IPS DF 4.7 (cell line): ENCODE results near the gene GRK3.
"Not testable (repeated sequence)": the region's sequence is repeated elsewhere in the genome, so short reads cannot be mapped to it uniquely, and the experiment has no call there.

Experiments
- DNase-seq: peaks from one replicate; pipeline ENCODE4 v3.0.0-alpha.2; 2013; ENCODE audit warnings: low spot score; ENCODE audit errors: extremely low read depth

The GRK3 gene

DNA sequence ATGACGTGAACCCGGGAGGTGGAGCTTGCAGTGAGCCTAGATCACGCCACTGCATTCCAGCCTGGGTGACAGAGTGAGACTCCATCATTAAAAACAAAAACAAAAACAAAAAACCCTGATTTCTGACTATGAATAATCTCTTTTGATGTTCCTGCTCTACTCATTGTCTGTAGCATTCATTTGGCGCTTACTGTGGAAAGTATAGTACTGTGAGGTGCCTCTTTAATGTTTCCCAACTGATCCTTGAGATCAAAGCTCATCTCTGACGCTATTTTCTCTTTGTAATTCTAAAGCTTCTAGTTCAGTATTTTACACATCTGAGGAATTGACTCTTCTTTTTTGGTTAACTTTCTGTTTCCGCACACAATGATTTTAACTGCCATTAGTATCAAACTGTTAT lies 60.0 kb downstream of the GRK3 start:
- DNase-seq: no peak

DNA sequence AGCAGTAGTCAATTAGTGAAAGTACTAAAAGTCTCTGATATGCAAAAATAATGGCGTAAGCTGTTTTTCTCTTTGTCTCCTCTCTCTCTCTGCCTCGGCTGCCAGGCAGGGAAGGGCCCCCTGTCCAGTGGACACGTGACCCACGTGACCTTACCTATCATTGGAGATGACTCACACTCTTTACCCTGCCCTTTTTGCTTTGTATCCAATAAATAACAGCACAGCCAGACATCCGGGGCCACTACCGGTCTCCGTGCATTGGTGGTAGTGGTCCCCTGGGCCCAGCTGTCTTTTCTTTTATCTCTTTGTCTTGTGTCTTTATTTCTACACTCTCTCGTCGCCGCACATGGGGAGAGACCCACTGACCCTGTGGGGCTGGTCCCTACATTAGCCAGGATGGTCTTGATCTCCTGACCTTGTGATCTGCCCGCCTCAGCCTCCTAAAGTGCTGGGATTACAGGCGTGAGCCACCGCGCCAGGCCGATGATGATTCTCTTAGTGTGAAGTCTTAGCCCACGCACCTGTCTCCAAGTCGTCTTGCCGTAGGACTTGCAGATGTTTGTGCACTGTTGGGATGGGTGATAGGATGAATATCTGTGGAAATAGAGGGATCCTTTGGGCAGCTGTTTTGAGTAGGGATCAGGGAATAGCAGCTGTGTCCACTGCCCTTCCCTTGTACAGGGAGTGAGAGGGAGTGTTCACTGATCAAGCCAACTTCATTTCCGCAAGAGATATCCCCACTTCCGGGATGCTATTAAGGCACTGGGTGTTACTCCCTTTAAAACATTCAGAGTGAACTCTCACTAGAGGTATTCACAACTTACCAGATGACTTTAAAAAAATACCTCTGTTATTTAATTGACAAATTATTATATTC lies 61.5 kb downstream of the GRK3 start:
- DNase-seq: not testable (repeated sequence)

DNA sequence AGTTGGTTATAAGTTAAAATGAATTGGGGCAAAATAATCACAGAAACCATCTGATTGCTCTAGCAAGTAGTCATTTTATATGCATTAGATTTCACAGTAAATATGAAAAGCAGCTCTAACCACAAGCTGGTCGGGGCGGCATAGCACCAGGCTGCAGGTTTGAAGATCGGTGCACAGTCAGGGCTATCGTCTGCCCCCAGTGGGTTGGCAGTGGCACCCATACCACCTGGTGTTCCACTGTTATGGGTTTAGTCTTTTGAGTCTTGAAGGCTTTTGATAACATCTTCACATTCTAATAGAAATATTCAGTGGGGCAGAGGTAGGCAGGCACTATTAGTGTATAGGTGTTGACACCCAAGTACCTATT lies 62.1 kb downstream of the GRK3 start:
- DNase-seq: no peak

DNA sequence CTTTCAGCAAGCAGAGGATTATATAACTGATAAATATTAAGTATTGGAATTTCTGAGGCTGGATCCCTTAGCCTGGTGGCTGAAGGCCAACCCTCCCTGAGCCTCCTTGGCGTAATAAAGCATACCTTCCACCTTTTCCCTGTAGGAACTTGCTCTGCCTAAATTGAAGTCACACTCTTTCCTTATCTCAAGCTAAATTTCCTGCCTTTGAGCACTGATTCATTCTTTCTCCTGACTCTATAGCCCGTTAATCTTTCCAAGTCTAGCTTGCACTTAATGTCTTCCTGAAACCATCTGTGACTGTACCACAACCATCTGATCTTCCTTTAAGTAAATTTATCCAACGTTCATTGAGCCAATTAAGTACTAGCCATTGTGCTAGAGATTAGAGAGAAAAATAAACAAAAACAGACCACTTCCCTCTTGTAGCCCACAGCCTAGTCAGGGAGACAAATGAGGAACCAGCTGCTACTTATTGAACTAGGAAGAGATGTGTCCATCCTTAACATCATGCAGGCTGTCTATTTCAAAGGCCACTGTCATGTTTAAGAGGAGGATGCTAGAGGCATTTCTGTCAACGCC lies 62.9 kb downstream of the GRK3 start:
- DNase-seq: no peak

DNA sequence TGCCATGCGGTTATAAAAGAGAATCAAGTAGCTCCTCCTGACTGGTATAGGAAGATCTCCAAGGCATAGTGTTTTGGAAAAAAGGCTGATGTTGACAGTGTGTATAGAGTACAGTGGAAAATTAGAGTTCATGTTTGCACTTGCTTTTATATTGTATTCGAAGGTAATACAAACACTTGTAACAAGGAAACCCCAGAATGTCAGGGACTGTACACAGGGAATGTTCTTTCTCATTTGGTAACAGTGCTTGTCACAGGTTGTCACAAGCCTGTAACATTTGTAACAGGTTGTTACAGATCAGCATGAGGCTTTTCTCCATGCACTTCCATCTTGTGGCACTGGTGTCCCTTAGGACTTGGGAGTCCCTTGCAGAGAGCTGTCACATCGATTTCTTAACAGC lies 64.0 kb downstream of the GRK3 start:
- DNase-seq: no peak

DNA sequence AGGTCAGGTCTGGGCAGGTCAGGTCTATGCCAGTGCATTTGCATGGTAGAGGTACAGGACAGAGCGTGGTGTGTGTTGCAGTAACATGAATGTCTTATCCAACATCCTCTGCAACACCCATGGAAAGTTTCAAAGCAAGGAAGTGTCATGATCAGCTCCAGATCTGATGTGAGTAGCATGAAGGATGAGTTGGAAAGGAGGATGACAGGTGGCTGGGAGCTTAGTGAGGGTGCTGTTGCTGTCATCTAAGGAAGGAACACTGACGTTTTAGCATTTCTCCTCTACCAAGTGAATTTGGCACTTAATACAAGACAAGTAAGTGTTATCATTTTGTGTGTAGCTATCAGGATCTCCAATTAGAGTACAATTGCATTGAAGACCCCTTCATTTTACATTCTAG lies 65.1 kb downstream of the GRK3 start:
- no peak for DNase-seq

DNA sequence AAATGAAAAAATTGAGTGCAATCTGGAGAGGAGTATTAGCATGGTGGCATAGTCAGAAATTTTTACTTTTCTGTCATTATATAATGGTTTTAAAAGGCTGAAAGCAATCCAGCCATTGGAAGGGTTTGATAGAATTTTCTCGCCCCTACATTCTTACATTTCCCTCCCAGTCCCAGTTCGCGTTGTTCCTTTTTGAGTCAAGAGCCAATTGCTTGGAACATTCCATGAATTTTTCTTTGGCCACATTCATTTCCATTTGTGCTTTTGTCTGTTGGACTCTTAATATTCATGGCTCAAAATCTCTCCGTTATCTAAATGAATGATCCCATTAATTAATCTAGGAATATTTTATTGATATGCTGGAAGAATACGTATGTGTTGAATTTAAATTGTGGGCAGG lies 66.0 kb downstream of the GRK3 start:
- DNase-seq: no peak

DNA sequence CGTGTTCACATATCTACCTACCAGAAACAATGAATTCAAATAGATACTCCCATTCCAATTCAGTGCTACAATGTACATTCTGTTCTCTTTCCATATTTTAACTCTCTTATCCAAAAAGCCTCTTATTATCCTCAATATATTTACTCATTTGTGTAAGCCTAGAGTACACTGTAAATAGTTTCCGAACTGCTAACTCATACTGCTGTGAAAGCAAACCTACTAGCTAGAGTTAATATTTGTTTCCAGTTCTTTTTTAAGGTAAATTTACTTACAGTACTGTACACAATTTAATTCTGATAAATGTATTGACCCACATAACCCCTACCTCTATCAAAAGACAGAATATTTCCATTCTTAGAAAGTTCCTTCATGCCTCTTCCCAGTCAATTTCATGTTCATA lies 71.8 kb downstream of the GRK3 start:
- DNase-seq: no peak

DNA sequence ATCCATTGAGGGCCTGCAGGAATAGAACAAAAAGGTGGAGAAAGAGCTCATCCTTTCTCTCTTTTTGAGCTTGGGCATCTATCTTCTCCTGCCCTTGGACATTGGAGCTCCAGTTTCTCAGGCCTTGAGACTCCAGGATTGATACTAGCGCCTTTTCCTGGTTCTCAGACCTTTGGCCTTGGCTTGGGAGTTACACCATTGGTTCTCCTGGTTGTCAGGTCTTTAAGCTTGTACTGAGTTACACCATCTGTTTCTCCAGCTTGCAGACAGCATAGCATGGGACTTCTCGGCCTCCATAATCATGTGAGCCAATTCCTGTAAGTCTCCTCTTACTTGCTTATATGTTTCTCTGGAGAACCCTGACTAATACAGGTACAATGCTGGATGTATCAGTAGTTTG lies 72.6 kb downstream of the GRK3 start:
- no peak for DNase-seq

DNA sequence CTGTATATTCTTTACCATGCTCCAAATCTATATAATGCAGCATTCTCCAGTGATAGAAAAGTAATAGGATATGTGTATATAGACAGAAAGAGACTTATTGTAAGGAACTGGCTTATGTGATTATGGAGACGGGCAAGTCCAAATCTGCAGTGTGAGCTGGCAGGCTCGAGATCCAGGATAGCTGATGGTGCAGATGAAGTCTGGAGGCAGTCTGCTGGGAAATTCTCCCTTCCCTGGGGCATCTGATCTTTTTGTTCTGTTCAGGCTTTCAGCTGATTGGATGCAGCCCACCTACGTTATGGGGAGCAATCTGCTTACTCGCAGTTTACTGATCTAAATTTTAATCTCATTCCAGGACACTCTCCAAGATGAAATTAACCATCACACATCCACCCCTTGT lies 73.2 kb downstream of the GRK3 start:
- DNase-seq: no peak

DNA sequence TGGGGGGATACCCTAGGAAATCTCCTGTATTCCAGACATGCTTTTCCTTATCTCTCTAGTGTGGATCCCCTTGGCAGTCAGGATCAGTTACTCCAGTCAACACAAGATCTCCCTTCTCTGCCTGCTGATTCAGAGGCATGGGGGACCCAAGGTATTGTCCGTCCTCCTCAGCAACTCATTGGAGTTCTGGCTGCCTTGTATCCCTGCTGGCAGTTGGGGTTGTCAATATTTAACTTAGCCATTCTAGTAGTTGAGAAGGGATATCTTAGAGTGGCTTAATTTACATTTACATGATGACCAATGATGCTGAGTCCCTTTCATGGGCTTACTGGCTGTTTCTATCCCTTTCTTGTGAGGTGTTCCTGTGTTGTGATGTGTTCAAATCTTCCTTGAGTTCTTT lies 74.2 kb downstream of the GRK3 start:
- no peak for DNase-seq

DNA sequence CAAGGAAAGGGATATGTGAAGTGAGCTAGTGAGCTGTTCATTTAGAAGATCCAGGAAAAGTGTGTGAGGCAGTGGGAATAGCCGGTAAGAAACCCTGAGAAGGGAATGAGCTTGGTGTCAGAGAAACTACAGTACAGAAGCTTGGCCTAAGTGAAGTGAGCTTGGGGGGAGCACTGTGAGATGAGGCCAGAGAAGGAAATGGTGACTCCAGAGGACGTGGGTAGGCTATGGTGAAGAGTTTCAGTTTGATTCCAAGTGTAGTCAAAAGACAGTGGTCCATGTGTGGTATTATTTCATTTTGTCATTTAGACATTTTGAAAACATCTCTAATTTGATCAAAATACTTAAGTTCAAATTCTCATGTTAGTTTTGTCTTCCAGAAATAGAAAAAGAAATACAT lies 77.2 kb downstream of the GRK3 start:
- DNase-seq: no peak

DNA sequence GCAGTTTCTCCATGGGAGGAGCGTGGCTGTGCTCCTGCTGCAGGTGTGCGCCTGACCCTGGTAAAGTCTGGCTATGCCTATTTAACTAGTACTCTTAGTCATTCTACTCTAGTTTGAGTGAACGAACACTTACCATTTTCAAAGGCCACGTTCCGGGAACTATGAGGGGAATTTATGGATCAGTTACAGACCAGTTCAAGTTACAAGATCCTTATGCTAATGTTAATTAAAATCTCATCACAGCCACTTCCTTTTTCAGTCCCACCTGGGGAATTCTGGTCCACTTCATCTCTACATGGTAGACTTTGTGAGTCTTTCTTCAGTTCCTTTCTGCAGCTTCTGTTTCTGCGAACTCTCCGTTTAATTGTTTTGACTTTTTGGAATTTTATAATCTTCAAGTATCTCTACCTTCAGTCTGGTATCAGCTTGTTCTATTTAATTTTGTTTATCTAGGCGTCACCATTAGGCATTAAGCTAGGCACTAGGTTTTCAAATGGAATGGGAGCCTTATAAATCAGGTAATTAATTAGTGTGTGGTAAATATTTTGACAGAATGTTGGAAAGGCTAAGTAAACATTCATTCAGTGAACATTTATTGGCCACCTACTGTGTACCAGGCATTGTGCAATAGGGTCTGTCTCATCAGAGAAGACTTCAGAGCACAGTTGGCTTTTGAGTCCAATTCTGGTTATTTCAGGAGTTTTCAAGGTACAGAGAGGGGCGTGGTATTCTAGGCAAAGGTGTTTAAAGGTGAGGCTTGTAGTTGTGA lies 78.9 kb downstream of the GRK3 start:
- DNase-seq: no peak

DNA sequence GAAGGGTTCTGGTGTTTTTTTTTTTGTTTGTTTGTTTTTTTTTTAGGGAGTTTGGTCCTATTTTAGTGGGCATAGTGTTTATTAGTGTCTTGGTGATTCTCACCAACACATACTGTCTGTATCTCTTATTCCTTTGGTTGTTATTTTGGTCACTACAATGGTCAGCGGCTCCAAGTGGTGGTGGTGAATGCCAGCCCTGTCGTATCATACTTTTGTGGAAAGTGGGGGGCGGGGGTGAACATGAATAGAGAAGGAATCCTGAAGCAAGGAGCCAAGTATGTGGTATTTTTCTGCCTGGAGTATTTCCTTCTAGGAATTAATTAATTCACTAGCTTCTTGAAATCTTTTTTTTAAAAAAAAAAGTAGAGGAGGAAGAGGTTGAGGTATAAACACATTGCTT lies 79.6 kb downstream of the GRK3 start:
- DNase-seq: no peak

DNA sequence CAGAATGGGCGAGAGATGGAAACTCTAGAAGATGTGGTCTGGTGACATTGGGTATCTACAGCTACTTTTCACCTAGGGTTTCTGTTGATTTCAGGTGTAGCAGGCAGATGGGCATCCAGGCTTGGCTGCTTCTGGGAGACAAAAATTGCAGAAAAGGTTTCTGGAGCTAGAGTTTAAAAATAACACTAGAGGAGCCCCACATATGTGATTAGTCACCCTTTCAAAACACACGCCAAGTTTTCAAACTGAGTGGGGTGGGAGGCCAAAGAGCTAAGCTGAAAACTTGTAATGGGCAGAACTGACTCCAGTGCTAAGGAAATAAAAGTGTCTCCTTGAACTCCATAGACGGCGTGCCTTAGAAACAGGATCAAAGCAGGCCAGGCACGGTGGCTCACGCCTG lies 80.8 kb downstream of the GRK3 start:
- DNase-seq: no peak

DNA sequence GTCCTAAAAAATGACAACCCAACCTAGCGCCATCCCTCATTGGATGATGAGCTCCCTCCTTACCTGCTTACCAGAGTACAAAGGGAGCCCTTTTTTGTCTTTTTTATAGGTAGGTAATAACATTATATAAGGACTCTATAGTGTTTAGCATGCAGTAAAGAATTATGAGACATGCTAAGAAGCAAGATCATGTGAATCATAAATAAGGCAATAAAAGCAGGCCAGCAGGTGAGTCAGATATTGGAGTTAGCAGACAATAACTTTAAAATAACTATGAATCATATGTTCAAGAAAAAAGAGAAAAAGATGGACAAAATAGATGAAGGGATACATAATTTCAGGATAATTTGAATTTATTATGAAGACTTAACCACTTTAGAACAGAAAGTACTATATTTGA lies 81.5 kb downstream of the GRK3 start:
- DNase-seq: no peak

DNA sequence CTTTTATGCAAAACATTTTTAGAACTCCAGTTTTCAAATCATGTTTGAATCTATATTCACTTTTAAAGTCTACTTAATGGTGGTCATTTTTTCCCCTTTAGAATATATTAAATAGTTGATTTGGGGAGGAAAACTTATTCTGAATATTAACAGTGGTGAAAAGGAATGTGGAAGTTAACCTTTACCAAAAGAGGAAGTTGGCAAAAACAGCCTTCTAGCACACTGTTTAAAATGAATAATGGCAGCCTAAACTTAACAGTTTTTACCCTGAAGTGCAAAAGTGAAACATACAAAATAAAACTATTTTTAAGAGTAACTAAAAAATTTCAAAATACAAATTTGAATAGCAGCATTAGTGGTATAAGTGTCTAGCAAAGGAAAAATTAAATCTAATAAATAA lies 86.4 kb downstream of the GRK3 start:
- DNase-seq: no peak

DNA sequence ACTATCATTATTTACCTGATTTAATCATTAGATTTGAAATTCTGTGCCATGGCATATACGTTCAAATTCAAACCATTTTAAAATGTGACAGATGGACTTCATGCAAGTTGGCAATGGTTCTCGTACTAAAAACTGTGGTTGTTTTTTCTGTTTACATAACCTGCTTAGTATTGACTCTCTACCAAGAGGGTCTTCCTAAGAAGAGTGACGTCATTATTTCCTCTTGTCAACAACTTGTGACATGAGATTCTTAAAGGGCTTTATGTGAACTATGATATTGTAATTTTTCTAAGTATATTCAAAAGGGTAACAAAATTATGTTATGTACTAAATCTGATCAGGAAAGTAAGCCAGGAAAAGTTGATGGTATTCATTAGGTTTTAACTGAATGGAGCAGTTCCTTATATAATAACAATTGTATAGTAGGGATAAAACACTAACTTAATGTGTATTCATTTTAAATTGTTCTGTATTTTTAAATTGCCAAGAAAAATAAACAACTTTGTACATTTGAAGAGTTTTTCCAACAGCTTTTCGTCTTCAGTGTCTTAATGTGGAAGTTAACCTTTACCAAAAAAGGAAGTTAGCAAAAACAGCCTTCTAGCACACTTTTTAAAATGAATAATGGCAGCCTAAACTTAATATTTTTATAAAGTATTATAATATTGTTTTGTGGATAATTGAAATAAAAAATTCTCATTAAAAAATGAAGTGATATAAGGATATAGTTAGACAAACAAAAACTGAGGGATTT lies 87.0 kb downstream of the GRK3 start:
- DNase-seq: no peak

DNA sequence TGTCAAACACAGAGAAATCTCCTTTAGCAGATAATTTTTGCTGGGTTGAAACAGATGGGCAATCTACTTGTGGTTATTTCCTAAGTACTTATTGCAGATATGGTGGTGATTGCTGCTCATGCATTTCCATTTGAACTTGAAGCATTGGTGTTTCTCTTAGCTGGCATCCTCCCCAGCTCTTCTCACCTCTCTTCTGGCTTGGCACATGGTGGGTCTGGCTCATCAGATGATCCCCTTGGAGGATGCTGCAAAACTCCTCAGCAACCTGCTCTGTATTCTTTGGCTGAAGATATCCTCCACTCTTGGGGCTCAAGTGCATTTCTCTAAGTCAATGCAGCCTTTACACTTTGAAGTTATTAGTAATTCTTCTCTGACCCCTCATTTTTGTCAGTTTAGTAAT lies 90.2 kb downstream of the GRK3 start:
- DNase-seq: no peak

DNA sequence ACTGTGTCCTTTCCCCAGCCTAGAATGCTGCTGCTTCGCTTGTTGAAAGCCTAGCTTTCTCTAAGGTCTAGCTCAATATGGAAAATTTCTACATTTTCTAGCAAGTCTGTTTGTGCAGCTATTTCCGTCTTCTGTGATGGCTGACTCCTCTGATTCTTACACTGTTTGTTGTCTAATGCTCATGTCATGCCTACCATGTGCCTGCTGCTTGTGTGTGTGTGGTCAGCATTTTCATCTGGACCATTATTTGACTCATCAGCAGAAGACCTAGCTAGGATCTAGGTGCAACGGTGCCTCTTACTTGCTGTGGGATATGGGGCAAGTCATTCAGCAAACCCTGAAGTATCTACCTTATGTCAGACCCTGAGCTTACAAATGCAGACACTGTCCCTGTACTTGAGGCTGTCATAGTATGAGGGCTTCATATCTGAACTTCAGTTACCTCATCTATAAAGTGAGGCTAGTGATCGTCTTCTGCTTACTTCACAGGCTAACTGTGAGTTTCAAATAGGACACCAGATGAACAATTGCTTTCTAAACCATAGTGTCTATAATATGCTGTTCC lies 91.0 kb downstream of the GRK3 start:
- no peak for DNase-seq

DNA sequence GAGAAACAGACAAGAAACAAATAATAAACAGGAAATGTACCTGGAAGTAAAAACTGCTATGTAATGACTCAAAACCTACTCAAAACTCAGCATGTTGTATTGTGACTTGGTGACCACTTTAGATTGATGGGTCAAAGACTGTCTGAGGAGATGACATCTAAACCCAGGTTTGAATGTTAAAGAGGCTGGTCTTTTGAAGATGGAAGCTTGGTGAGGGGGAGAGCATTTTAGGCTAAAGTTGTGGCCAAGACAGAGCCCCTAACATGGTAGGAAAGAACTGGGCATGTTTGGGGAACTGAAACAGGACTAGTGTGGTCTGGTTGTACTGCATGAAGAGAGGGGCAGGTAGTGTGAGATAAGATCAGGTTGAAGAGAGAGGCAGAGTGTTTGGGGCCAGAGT lies 92.2 kb downstream of the GRK3 start:
- no peak for DNase-seq

DNA sequence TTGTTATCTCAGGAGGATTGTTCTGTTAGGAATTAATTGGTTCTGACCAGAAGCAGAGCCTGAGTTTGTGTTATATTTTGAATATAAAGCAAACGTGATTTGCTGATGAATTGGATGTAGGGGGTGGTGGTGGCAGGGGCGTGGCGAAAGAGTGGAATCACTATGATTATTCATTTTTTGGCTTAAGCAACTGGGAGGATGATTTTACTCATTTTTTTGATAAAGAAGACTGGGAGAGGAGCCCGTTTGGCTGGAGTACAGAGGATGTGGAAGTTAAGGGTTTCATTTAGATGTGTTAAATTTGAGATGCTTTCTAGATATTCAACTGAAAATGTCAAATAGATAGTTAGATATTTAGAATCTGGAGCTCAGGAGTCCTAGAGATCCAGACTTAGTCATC lies 94.2 kb downstream of the GRK3 start:
- no peak for DNase-seq
